Esophagus squamous epithelium (tissue), 5 donors: ENCODE results near the gene VAMP2. TPM values are rescaled to one million over a fixed set of nuclear protein-coding genes. Genes with fewer than 3 reads are reported as not detected.

Source experiments
- DNase-seq: peaks from one replicate; lab custom pipeline; 2025; lab: John Stamatoyannopoulos, UW
- H3K27ac ChIP-seq, 4 donors: fragments of 200-600 bp; sonication (generic); one replicate each; pipeline ENCODE4 v1.5.1; 2016 to 2019; ENCODE audit warnings: mild to moderate bottlenecking in 1 of 4
- H3K27me3 ChIP-seq, 4 donors: fragments of 200-600 bp; sonication (generic); 1 replicate in 3 of 4; 2 replicates in 1 of 4; pipeline versions ENCODE4 v1.5.1 to v1.6.0; 2017 to 2021; ENCODE audit warnings: antibody characterized with exemption in 1 of 4
- H3K36me3 ChIP-seq, 3 donors: fragments of 200-600 bp; sonication (generic); one replicate each; pipeline ENCODE4 v1.5.1; 2016 to 2019
- H3K4me1 ChIP-seq, 3 donors: fragments of 200-600 bp; sonication (generic); one replicate each; pipeline ENCODE4 v1.5.1; 2017 to 2019
- H3K4me3 ChIP-seq, 4 donors: fragments of 200-600 bp; sonication (generic); 1 replicate in 3 of 4; 2 replicates in 1 of 4; pipeline ENCODE4 v1.5.1; 2016 to 2019; ENCODE audit warnings: mild to moderate bottlenecking in 2 of 4, moderate library complexity in 1 of 4
- H3K9me3 ChIP-seq, 3 donors: fragments of 200-600 bp; sonication (generic); one replicate each; pipeline ENCODE4 v1.5.1; 2016 to 2019
- POLR2A ChIP-seq, 4 donors: fragments of 450-650 bp; IDR thresholded peaks; one replicate each; pipeline ENCODE4 v1.6.1; 2017; ENCODE audit warnings: antibody characterized with exemption in 4 of 4, mild to moderate bottlenecking in 4 of 4, moderate library complexity in 3 of 4
- WGBS, 2 donors: methylation state at CpG; one replicate each; pipeline ENCODE4 v1.1.5; 2018; 5-methylcytosine and 5-hydroxymethylcytosine counted together
- intact Hi-C: fragments of 100-400 bp; cut with DNase I; formaldehyde crosslinking; loops from one replicate; pipeline ENCODE4 v1.15.0; 2022
- total RNA-seq, 4 donors: library from RNA; depleted of rRNA; stranded (reverse); fragments of >200 nt; gene quantifications; one replicate each; pipeline ENCODE4 v1.1.0, GENCODE V29; 2016
- TF ChIP-seq, protein P1 (sequence below), 6 experiments: fragments of 450-650 bp in 4 of 6; fragments of 200-600 bp in 2 of 6; sonication (generic) in 2 of 6; IDR thresholded peaks; one replicate each; pipeline ENCODE4 v1.5.1; 2016 to 2019; ENCODE audit warnings: antibody characterized with exemption in 6 of 6, mild to moderate bottlenecking in 4 of 6, moderate library complexity in 4 of 6
- donor health status: DM: yes; HTN: yes; CAD: no.

Gene VAMP2
- total RNA-seq, 4 donors from 2014 or later, result 6.2 to 20.4 (median 12.0) TPM

DNA sequence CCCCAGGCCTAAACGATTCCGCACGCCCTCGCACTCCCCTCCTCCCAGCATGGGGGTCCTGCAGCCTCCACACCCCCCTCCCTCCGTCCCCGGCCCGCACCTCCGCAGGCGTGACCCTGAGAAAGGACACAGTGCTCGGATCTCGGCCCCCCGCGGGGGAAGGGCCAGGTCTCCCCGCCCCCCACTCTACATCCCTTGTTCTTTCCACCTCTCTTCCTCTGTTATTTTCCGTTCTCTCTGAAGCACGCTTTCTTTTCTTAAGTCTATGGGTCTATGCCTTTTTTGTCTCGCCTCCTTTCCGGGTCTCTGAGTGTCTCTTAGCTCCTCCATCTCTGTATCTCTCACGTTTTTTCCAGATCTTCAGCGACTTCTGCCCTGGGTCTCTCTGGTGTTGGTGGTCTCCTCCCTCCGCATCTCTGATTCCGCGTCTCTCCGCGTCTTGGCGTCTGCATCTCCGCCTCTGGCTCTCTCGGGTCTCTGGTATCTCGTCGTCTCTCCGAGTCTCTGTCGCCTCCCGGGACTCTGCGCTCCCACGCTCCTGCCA lies 36.7 kb downstream of the VAMP2 start:
- 0 to 1% methylated on average over 31 to 35 of the region's 35 CpGs for WGBS, 2 donors
- Histone ChIP-seq H3K27me3 (peaks cover 0 to 81% (median 2%) of the 10 kb centered on the region in 4 donors), H3K36me3 (no peaks in the 10 kb centered on the region), H3K27ac (peak overlapping the region; percentile 20 to 82 (median 58)), H3K4me3 (peak overlapping the region; percentile 50 to 74 (median 66)), H3K4me1 (peaks cover 43 to 67% (median 54%) of the 10 kb centered on the region in 3 donors), H3K9me3 (no peaks in the 10 kb centered on the region)
- DNase-seq, result no peak
- TF ChIP-seq POLR2A (IDR thresholded peaks at IDR 0.05), result no peak
- TF ChIP-seq, protein P1, sequence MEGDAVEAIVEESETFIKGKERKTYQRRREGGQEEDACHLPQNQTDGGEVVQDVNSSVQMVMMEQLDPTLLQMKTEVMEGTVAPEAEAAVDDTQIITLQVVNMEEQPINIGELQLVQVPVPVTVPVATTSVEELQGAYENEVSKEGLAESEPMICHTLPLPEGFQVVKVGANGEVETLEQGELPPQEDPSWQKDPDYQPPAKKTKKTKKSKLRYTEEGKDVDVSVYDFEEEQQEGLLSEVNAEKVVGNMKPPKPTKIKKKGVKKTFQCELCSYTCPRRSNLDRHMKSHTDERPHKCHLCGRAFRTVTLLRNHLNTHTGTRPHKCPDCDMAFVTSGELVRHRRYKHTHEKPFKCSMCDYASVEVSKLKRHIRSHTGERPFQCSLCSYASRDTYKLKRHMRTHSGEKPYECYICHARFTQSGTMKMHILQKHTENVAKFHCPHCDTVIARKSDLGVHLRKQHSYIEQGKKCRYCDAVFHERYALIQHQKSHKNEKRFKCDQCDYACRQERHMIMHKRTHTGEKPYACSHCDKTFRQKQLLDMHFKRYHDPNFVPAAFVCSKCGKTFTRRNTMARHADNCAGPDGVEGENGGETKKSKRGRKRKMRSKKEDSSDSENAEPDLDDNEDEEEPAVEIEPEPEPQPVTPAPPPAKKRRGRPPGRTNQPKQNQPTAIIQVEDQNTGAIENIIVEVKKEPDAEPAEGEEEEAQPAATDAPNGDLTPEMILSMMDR (IDR thresholded peaks at IDR 0.05), result no peak
- intact Hi-C loops, result no loop called here

DNA sequence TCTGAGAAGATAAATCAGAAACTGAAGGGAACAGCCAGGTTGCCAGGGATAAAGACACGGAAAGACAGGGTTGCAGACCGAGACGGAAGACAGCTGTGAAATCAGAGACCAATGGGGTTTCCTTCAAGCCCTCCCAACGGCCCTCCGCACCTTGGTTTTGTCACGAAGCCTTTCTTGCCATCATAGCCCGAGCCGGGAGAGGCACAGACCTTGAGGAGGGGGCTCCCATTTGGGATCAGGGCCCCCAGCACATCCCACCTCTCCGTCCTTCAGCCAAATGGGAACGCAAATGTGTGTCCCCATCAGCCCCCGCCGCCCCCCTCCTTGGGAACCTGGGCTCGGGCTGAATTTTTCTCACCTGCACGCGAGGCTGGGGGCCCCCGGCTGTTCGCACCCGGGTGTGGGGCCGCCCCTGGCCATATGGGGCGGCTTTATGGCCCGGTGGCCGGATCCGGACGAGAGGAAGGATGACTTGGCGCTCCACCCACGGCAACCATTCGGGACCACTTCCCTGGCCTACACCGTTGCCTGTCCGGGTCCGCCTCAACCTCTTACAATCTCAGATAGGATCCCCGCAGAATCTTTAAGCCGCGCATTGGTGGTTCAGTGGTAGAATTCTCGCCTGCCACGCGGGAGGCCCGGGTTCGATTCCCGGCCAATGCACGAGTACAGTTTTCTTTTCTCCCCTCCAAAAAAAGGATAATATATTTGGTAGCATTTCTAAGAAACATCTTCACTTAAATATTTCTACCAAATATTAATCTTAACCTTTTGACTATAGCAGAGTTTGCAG lies 37.4 kb downstream of the VAMP2 start:
- H3K9me3 ChIP-seq, result no peaks in the 10 kb centered on the region
- TF ChIP-seq POLR2A (IDR thresholded peaks at IDR 0.05), result no peak
- TF ChIP-seq, protein P1 (IDR thresholded peaks at IDR 0.05), result no peak
- H3K27ac ChIP-seq, result peak overlapping the region in 3 of 4 donors; percentile 29 to 82 (median 62)
- H3K4me1 ChIP-seq, result peaks cover 50 to 74% (median 61%) of the 10 kb centered on the region in 3 donors
- H3K27me3 ChIP-seq, result peaks cover 0 to 82% (median 2%) of the 10 kb centered on the region in 4 donors
- H3K36me3 ChIP-seq, result no peaks in the 10 kb centered on the region
- peak overlapping the region; percentile 50 to 74 (median 66) for H3K4me3 ChIP-seq
- intact Hi-C loops, result no loop called here
- WGBS, 2 donors, result 1 to 7% methylated on average over 11 to 23 of the region's 40 CpGs
- no peak for DNase-seq

GRCh38 chr17:8124350-8125153 lies 38.2 kb downstream of the VAMP2 start:
- intact Hi-C loops, result no loop called here
- Histone ChIP-seq H3K9me3 (no peaks in the 10 kb centered on the region), H3K36me3 (no peaks in the 10 kb centered on the region), H3K27ac (no peak overlapping the region), H3K27me3 (peaks cover 0 to 74% (median 2%) of the 10 kb centered on the region in 4 donors), H3K4me1 (peaks cover 52 to 80% (median 62%) of the 10 kb centered on the region in 3 donors), H3K4me3 (peak overlapping the region in 3 of 4 donors; percentile 58 to 74 (median 66))
- TF ChIP-seq, protein P1 (IDR thresholded peaks at IDR 0.05), result no peak
- no peak for TF ChIP-seq POLR2A (IDR thresholded peaks at IDR 0.05)
- DNase-seq, result no peak
- WGBS, 2 donors, result 2 to 7% methylated on average over 16 to 22 of the region's 24 CpGs

GRCh38 chr17:8123695-8124349 lies 38.9 kb downstream of the VAMP2 start, which contains the start of gene HES7:
HES7 (minus strand) TSS chr17:8124106; CDS start chr17:8124084, 22 bp downstream.
- DNase-seq, result no peak
- peaks cover 0 to 67% (median 2%) of the 10 kb centered on the region in 4 donors for H3K27me3 ChIP-seq
- H3K4me1 ChIP-seq, result peaks cover 52 to 81% (median 62%) of the 10 kb centered on the region in 3 donors
- peak within 1 kb of the TSS; percentile 30 to 74 (median 62) for H3K4me3 ChIP-seq
- no peak for TF ChIP-seq POLR2A (IDR thresholded peaks at IDR 0.05)
- TF ChIP-seq, protein P1 (IDR thresholded peaks at IDR 0.05), result no peak
- intact Hi-C loops, result no loop called here
- H3K27ac ChIP-seq, result peak within 1 kb of the TSS in 2 of 4 donors; percentile 43 to 44
- H3K36me3 ChIP-seq, result no peaks in the 10 kb centered on the region
- no peaks in the 10 kb centered on the region for H3K9me3 ChIP-seq
- WGBS, 2 donors, result 1 to 2% methylated on average over 14 to 24 of the region's 29 CpGs
